Uterus (tissue), 2 donors: Measurements from ENCODE around the gene C21orf58.

Experiments used
- POLR2A ChIP-seq, 2 donors: fragments of 450-650 bp; IDR thresholded peaks; one replicate each; pipeline ENCODE4 v1.6.1; 2016; ENCODE audit warnings: antibody characterized with exemption in 2 of 2, mild to moderate bottlenecking in 1 of 2, moderate library complexity in 1 of 2
- TF ChIP-seq, protein P1 (sequence below), 4 experiments: fragments of 200-600 bp in 2 of 4; fragments of 450-650 bp in 2 of 4; sonication (generic) in 2 of 4; IDR thresholded peaks; one replicate each; pipeline ENCODE4 v1.5.1; 2016 to 2019; ENCODE audit warnings: antibody characterized with exemption in 4 of 4, mild to moderate bottlenecking in 2 of 4, moderate library complexity in 1 of 4

DNA sequence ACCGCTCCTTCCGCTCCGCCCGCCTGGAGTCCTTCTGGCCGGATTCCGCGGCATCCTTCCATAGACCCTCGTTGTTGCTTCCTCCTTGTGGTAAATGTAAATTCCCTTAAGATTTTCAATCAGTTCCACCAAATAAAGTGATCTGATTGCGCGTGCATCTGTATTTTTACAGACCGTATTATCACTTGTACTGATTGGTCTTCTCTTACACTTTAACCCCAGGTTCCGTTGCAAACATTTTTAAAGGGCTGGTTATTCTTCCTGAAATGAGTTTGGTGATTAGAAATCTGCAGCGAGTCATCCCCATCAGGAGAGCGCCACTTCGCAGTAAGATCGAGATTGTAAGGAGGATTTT lies 37.0 kb downstream of the C21orf58 start:
- TF ChIP-seq, protein P1, sequence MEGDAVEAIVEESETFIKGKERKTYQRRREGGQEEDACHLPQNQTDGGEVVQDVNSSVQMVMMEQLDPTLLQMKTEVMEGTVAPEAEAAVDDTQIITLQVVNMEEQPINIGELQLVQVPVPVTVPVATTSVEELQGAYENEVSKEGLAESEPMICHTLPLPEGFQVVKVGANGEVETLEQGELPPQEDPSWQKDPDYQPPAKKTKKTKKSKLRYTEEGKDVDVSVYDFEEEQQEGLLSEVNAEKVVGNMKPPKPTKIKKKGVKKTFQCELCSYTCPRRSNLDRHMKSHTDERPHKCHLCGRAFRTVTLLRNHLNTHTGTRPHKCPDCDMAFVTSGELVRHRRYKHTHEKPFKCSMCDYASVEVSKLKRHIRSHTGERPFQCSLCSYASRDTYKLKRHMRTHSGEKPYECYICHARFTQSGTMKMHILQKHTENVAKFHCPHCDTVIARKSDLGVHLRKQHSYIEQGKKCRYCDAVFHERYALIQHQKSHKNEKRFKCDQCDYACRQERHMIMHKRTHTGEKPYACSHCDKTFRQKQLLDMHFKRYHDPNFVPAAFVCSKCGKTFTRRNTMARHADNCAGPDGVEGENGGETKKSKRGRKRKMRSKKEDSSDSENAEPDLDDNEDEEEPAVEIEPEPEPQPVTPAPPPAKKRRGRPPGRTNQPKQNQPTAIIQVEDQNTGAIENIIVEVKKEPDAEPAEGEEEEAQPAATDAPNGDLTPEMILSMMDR (IDR thresholded peaks at IDR 0.05) = no peak
- no peak for TF ChIP-seq POLR2A (IDR thresholded peaks at IDR 0.05)
